NCI-H1417 treated with DMSO at 0.1 percent for 48 hours (cell line): ENCODE results near the gene STRBP.
"Not testable (repeated sequence)": the region's sequence is repeated elsewhere in the genome, so short reads cannot be mapped to it uniquely, and the experiment has no call there.

Source experiments
- DNase-seq: peaks from one replicate; lab custom pipeline; 2025; lab: John Stamatoyannopoulos, UW

Gene STRBP

DNA sequence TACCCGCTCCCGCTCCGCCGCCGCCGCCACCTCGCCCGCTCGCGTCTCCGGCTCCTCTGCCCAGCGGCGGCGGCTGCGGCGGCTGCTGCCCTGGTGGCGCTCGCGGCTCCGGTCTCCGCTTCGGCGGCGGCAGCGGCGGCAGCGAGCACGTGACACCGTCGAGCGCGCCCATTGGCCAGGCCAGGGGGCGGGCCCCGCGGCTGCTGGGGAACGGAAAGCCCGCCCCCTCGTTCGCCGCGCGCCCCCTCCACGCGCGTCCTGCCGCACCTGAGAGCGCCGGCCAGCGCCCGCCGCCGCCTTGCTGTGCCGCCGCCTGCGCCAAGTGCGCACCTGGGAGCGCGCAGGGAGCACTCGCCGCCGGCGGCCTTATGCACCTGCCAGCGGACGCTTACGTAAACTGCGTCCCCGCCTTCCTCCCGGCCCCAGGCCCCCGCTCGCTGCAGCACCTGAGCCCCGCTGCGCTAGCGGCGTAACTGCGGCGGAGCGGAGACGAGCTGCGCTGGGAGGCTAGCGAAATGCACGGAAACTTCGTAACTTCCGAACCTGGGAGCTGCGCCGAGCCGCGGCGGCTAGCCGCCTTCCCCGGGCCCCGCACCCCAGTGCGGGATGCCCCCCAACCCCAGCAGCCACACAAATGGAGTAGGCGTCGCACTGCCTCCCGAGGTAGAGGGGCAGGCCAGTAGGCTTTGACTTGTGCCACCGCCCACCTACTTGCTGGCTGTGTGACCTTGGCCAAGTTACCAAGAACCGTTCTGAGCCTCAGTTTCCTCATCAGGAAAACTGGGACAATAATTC lies at the start of gene STRBP:
Gene STRBP (minus strand): TSS at position 122 of the 795 bp plus-strand sequence. CDS start 84,452 bp downstream, outside the sequence.
- peak; percentile 86 for DNase-seq

DNA sequence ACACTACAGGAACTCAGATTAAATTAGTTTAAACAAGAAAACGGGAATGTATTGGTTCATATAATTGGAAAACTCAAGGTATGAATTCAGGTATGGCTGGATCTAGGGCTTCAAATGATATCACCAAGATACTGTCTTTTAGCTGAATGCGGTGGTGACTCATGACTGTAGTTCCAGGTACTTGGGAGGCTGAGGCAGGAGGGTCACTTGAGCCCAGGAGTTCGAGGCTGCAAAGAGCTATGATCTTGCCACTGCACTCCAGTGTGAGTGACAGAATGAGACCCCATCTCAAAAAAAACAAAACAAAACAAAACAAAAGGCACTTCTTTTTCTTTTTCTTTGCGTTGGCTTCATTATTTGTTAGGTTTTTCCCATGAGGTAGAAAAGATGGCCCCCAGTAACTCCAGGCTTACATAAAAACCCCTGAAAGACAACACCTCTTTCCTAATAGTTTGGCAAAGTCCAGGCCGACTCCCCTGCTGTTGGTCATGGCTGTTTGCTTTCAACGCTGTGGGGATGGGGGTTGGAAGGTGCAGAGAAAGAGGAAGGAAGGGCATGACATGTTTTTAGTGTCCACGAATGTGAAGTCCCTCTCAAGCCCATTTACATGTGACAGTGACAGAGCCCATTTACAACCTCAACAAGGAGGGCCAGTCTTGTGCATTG lies 47.8 kb upstream of the STRBP start:
- no peak for DNase-seq

DNA sequence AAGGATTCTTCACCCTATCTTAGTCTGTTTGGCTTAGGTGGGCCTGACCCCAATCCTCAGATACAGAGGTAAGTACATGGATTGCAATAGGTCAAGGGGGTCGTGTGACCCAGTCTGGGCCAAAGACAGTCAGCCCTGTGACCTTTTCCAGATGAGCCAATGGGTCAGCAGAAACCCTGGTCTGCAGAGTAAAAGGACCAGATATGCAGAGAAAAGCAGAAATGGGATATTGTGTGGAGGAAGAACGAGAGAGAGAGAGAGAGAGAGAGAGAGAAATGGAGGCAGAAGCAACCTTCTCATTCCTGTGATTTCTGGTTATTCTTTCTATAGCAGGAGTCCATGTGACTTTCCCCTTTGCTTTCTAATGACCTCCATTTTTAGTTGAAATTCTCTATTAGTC lies 47.2 kb upstream of the STRBP start:
- DNase-seq, result no peak

DNA sequence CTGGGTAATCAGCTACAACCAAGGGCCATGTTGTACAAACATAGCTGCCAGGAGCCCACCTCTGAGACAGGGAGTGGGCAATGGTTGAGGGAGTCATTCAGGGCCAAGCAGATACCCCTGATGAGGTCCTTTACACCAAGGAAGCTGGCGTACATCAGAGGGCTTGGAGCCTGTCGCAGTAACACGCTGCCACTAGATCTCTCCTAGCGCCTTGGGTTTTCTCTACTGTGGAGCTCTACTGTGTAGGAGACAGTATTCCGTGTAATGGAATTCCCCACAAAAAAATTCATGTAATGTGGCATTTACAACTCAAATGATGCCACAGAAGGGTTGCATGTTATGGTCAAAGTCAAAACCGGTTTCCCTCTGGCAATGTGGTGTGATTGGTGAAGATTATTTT lies 46.2 kb upstream of the STRBP start:
- no peak for DNase-seq

DNA sequence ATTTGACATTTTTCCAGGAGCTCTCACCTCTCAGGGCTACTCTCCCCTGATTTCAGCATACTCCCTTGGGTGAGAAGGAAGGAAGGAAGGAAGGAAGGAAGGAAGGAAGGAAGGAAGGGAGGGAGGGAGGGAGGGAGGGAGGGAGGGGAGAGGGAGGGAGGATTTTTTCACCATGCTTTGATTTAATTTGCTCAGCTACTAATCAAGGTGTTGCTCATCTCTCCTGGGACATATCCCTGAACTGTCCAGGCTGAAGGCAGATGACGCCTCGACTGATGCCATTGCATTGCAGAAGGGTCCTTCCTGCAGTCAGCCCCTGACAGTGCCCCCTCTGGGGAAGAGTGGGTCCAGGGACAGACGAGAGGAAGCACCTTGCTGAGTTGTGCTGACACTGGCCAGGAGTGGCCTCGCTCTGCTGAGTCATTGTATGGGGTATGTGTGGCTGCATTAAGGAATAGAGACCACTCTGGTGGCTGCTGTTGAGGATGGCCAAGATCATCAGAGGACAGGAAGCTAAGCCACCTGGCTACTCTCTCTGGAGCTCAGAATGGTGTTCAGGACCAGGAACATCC lies 44.0 kb upstream of the STRBP start:
- DNase-seq, result no peak

DNA sequence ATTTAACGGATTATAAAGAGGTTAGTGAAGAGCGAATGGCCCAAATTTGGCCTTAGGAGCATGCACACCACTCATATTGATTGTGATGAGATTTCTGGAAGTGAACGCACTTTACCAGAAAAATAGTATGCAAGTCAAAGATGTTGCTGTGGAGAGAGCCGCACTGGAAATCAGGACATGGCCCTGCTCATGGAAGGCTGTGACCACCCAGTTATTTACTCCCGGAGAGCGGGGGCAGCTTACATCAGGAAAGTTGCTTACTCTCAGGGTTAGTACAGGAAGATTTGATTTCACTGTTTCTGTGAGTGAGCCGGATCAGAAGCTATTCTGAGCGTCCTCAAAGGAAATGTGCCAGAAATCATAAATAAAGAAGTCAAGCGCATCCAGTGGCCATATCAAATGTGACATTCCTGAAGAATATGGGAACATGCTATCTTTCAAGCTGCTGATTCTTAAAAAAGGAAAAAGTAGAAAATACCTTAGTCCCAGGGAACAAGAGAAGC lies 42.9 kb upstream of the STRBP start:
- no peak for DNase-seq

DNA sequence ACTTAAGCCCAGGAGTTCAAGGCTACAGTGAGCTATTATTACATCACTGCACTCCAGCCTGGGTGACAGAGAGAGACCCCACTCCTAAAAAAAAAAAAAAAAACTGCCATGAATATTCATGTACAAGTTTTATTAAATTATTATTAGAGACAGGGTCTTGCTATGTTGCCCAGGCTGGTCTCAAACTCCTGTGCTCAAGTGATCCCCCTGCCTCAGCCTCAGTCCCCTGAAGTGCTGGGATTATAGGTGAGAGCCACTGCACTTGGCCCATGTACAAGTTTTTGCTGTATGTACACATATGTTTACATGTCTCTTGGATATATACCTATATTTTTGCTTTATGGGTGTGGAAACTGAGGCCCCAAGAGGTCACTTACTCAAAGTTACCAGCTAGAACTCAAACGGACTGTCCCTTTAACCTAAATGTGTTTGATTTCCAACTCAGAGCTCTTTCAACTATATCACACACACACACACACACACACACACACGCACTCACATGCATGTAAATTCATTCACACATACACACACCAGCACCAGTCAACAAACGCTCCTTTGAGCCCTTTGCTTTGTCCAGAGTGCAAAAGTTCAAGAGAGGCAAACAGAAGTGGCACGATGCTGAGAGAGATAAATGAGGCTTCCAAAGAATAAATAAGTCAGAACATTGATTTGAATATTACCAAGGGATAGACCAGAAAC lies 42.3 kb upstream of the STRBP start:
- no peak for DNase-seq

DNA sequence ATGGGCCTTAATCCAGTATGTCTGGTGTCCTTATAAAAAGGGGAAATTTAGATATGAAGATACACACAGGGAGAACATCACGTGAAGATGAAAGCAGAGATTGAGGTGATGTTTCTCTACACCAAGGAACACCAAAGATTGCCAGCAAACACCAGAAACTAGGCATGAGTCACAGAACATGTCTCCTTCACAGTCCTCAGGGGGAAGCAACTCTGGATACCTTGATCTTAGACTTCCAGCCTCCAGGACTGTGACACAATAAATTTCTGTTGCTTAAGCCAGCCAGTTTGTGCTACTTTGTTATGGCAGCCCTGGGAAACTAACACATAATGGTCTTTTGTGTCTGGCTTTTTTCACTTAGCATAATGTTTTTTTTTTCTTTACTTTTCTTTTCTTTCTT lies 41.2 kb upstream of the STRBP start:
- DNase-seq, result no peak

DNA sequence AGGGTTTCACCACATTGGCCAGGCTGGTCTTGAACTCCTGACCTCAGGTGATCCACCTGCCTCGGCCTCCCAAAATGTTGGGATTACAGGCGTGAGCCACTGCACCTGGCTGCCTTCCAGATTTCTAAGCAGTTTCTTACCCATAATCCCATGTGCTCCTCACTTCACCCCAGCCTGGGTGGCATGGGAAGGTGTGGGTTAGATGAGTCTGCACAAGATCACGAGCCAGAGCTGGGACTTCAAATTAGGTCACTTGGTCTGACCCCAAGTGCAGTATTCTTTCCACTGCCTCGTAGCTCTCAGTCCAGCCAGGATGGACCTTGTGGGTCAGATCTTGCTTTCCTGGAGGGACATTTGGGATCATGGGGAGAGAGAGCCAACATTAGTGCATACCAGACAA lies 37.5 kb upstream of the STRBP start:
- no peak for DNase-seq

DNA sequence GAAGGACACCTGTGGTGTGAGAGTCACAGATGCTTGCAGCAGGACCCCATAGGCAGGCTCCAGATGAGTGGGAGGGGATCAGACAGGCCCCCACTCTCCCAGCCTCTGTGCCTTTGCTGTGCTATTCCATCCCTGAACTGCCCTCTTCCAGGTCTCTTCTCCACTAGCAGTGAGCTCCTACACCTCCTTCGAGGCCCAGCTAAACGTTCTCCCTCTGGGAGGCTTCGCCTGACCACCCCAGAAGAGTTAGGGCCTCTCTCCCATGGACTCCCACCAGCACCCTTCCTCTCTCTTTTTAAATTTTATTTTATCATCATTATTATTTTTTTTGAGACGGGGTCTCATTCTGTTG lies 35.9 kb upstream of the STRBP start:
- no peak for DNase-seq

DNA sequence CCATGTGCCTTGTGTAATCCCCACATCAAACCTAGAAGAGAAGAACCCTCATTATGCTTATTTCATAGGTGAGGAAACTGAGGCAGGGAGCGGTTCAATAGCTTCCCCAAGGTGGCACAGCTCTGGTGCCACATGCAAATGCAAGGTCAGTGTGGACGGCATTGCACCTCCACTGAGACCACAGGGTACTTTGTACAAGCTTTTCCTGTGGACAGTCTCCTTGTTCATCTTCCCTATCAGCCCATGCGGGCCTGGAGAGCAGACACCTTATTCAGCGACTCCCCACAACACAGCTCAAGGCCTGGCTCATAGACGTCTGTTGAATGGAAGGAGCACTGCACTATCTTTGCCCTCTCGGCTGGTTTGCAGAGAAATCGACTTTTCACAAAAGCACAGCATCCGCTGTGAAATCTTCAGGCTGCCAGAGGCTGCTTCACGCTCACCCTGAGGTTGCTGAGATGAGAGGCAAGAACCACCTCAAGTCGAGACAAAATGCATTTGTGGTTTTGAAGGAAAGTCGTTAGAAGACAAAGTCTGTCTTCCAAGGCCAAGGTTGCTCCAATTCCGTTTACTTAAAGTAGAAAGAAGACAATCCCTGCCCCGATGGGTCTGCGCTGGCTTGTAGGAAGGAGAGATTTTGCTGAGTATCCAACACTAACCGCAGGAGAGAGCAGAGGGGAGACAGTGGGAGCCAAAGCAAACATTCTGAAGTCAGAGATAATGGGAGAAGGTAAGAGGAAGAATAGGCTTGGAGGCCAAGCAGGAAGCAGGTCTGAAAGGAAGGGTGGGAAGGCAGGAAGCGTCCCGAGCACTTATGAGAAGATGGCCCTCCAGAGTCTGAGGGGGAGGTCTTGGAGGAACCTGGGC lies 34.2 kb upstream of the STRBP start:
- no peak for DNase-seq

DNA sequence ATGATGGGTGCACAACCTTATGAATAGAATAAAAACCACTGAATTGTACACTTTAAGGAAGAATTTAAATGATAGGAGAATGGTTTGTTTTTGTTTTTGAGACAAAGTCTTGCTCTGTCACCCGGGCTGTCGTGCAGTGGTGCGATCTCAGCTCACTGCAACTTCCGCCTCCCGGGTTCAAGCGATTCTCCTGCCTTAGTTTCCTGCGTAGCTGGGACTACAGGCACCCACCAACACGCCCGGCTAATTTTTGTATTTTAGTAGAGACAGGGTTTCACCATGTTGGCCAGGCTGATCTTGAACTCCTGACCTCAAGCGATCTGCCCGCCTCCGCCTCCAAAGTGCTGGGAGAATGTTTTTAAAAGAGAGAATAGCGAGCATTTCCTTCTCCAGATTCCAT lies 33.5 kb upstream of the STRBP start:
- DNase-seq, result not testable (repeated sequence)

DNA sequence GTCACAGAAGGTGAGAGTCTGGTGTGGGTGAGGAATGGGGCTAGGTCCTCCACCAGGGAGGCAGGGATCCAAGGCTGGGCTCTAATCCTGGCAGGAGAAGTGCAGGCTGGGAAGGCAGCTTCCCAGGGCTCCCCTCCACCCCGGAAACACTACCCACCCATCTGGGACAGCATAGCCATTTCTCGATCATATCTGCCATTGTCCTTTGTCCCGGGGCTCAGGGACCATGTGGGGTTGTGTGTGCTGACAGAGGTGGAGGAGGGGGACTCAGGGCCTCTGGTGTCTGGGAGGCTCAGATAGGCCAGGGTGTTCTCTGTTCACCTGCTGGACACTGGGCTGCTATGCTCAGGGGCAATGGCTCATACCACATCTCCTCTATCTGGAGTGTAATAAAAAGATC lies 32.2 kb upstream of the STRBP start:
- no peak for DNase-seq

DNA sequence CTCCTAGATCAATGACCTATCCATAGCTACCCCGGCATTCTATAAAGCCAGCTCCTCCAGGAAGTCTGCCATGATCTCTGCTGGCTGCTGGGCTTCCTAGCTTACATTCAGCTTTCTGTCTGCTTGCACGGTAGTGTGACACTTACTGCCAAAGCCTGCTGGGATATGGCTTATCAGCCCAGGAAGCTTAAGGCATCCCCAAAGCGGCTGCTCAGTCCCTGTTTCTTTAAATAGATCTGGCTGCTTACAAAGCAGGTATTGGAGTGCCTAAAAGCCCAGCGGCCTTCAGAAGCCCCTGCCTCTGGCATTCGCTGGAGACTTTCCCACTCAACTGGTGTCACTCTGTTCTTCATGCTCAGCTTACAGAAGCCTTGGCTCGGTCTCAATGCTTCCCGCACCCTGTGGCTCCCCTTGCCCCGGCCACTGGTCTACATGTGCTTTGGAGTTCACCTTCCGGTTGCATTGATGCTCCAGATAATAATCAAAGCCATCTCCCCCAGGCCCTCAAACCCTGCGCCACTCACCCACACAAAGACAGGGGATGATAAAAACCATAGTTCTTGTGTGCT lies 31.3 kb upstream of the STRBP start:
- no peak for DNase-seq

DNA sequence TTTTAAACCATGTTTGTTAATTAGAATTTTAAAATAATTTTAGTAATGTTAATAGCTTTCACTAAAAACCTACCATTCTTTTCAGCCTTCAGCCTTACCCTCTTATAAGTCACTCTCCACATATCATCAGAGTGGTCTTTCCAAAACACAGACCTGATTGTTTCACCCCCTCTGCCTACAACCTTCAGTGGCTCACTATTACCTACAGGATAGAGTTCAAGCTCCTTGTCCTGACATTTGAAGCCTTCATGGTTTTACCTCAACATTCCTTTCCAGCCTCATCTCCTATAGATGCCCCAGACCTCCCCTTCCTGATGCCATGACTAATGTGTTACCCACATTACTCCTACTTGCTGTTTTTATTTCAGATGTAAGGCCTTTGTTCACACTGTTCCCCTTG lies 27.8 kb upstream of the STRBP start:
- DNase-seq, result no peak

DNA sequence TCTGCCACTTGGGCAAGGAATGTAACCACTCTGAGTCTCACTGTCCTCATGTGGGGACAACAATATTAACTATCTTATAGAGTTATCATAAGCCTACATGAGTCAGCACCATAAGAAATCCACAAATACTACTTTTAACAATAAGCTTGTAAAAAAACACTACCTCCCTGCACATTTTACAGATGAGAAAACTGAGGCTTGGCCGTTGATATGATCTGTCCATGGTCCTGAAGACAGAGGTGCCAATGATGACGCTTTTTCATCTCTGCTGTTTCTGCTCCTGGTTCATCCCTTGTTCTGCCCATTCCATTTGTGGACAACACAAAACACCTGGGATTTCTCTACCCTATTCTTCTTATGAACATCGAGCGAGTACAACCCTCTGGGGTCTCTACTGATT lies 23.4 kb upstream of the STRBP start:
- no peak for DNase-seq

DNA sequence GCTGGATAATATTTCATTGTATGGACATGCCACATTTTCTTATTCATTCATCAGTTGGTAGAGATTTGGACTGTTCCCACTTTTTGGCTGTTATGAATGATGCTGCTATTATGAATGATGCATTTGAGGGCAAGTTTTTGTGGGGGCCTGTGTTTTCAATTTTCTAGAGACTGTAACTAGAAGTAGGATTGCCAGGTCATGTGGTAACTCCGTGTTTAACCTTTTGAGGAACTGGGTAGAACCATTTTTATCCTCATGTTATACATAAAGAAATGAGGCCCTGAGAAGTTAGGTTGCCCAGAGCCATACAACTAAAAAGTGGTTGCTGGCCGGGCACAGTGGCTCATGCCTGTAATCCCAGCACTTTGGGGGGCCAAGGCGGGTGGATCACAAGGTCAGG lies 22.4 kb upstream of the STRBP start:
- no peak for DNase-seq

DNA sequence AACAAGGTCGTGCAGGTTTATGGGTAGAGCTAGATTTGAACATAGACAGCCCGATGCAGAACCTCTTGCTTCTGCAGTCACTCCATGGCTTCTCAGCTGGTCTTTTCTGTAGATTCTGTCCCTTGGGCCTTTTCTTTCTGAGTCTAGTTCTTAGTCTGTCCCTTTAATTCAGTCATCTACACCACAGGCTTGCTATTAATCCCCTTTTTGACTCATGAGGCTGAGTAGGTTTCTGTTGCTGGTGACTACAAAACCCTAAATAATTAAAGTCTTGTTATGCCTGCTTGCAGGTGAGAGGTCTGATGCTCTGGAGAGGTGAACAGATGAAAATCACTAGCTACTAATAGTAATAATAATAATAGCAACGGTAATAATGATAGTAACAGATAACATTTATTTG lies 19.3 kb upstream of the STRBP start:
- DNase-seq, result no peak

DNA sequence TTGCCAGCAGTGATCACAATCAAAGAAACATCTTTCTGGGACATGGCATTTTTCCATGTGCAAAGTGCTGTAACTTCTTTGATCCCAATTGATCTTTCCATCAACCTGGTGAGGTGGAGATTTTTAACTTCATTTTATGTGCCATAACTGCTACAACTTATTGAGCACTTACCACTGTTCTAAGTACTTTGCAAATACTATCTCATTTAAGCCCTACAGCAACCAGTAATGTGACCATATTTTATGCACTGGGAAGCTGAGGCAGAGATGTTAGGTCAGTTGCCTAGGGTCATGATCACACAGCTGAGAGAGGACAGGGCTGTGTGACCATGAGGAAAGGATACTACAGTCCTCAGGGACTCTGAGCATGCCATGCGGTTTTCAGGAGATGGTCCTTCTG lies 17.9 kb upstream of the STRBP start:
- DNase-seq, result no peak

DNA sequence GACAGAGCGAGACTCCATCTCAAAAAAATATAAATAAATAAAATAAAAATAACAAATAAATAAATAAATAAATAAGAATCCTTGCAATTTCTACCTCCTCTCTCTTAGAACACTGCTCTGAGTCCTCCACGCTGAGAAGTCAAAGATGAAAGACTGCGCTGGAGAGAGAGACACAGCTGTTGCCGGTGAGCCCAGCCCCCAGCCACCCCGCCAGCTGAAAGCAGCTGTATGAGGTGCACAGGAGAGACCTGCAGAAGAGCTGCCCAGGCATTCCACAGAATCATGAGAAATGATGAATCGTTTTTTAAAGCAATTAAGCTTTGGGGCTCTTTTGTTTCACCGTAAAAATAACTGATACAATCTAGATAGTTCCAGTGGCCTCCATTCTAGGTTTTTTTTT lies 16.3 kb upstream of the STRBP start:
- no peak for DNase-seq

DNA sequence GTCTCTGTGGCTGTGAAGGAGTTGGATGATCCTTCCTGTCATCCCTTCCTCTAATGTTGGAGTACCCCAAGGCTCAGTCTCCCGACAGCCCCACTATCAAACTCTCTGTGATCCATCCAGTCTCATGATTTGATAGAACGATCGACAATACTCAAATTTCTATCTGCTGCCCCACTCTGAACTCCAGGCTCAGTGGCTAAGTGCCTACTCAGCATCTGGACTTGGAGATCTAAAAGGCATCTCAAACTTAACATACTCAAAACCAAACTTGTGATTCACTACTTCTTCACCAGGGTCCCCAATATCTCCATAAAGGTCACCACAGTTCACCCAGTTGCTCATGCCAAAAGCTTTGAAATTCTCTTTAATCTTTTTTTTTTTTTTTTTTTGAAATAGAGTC lies 15.1 kb upstream of the STRBP start:
- no peak for DNase-seq

DNA sequence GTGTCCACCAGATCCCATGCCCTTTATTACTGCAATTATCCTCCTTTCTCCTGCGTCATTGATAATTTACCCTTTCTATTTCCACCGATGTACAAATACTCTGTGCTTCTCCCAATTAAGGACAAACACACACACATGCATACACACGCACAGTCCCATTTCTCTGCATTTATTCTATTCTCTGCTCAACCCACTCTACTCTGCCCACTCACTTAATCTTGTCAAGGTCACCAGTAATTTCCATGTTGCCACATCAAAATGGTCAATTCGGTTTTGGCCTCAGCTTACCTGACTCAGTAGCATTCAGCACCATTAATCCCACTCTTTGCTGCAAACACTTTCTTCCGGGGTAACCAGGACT lies 14.6 kb upstream of the STRBP start:
- DNase-seq, result no peak
